ENCODE measurements around the gene RBM25. TPM values are rescaled to one million over a fixed set of nuclear protein-coding genes. Genes with fewer than 3 reads are reported as not detected.

The RBM25 gene
- total and polyA plus RNA-seq, 4 donors, result 25.2 to 83.9 (median 68.6) TPM

Other genes with a start within 250 kb of the RBM25 start
- gene DPF3, start 164.4 kb upstream of the RBM25 start, total RNA-seq, result 1 to 10 TPM in 1 of 2 donors, under 1 TPM in 1; 0.65 to 2.2 TPM
- under 1 TPM; 0.15 to 0.75 TPM for gene DPF3, start 164.4 kb upstream of the RBM25 start, polyA plus RNA-seq
- 10 to 100 TPM; 11.3 to 15.7 TPM for gene DCAF4, start 132.1 kb upstream of the RBM25 start, total RNA-seq
- gene DCAF4, start 132.1 kb upstream of the RBM25 start, polyA plus RNA-seq, result 1 to 10 TPM; 4.6 to 7.4 TPM
- gene ZFYVE1, start 31.4 kb upstream of the RBM25 start, total RNA-seq, result 10 to 100 TPM; 14.2 to 25.2 TPM
- gene ZFYVE1, start 31.4 kb upstream of the RBM25 start, polyA plus RNA-seq, result 1 to 10 TPM; 4.8 to 9.6 TPM
- gene PSEN1, start 78.0 kb downstream of the RBM25 start, total RNA-seq, result 10 to 100 TPM; 44.4 to 51.6 TPM
- gene PSEN1, start 78.0 kb downstream of the RBM25 start, polyA plus RNA-seq, result 10 to 100 TPM; 10.3 to 20.5 TPM
- gene PAPLN, start 179.0 kb downstream of the RBM25 start, total RNA-seq, result 10 to 100 TPM in 1 of 2 donors, 1 to 10 TPM in 1; 5.8 to 21.4 TPM
- gene PAPLN, start 179.0 kb downstream of the RBM25 start, polyA plus RNA-seq, result 1 to 10 TPM; 3.1 to 9.8 TPM

Data from aorta (tissue), 4 donors.